DOHH2 (cell line): ENCODE measurements around the gene MRPL34.

Experiments used
- EZH2phosphoT487 ChIP-seq: fragments of 200-600 bp; sonication (generic); IDR thresholded peaks from 2 replicates; pipeline ENCODE4 v1.6.1; 2017; ENCODE audit warnings: borderline replicate concordance, mild to moderate bottlenecking, antibody characterized with exemption, low read length, moderate library complexity, mixed read lengths
- TF ChIP-seq, protein P1 (sequence below): fragments of 200-600 bp; sonication (generic); IDR thresholded peaks from one replicate; pipeline ENCODE4 v1.5.1; 2014; ENCODE audit warnings: antibody characterized with exemption, mild to moderate bottlenecking, low read depth, low read length; ENCODE audit not compliant: poor library complexity, severe bottlenecking

DNA sequence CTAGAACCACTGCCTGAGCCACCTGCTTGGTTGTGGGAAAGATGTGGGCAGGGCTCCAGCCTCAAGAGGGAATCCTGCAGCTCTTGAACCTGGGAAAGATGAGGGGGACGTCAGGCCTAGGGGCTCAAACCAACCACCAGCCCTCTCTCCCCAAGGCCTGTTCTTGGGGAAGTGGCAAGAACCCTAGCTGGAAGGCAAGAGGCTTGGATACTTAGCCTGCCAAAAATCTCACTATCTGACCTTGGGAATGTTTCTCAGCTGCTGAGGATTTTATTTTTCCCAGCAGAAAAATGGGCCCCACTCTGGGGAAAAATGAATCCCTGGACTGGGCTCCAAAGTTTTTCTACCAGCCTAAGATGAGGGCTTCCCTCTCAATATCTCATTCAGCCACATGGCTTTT, 45.7 kb upstream of the MRPL34 start:
- TF ChIP-seq, protein P1, sequence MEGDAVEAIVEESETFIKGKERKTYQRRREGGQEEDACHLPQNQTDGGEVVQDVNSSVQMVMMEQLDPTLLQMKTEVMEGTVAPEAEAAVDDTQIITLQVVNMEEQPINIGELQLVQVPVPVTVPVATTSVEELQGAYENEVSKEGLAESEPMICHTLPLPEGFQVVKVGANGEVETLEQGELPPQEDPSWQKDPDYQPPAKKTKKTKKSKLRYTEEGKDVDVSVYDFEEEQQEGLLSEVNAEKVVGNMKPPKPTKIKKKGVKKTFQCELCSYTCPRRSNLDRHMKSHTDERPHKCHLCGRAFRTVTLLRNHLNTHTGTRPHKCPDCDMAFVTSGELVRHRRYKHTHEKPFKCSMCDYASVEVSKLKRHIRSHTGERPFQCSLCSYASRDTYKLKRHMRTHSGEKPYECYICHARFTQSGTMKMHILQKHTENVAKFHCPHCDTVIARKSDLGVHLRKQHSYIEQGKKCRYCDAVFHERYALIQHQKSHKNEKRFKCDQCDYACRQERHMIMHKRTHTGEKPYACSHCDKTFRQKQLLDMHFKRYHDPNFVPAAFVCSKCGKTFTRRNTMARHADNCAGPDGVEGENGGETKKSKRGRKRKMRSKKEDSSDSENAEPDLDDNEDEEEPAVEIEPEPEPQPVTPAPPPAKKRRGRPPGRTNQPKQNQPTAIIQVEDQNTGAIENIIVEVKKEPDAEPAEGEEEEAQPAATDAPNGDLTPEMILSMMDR = no peak
- no peak for TF ChIP-seq EZH2phosphoT487
